Adrenal gland (tissue), 12 donors: ENCODE results near the gene HSPA12B. TPM values are rescaled to one million over a fixed set of nuclear protein-coding genes. Genes with fewer than 3 reads are reported as not detected.
A peak's percentile ranks its signal among the peaks of the same experiment; 100 is the strongest.

ENCODE experiments used
- DNase-seq, 7 donors: peaks; one replicate each; pipeline ENCODE4 v3.0.0-alpha.2; 2019 to 2020
- H3K27ac ChIP-seq, 5 donors: fragments of 200-600 bp; sonication (generic) in 4 of 5; 1 replicate in 3 of 5; 2 replicates in 2 of 5; pipeline versions ENCODE4 v1.5.1 to v1.8.0; 2016 to 2020; ENCODE audit warnings: mild to moderate bottlenecking in 1 of 5
- H3K27me3 ChIP-seq: fragments of 200-600 bp; 2 replicates; pipeline ENCODE4 v1.8.0; 2021
- H3K36me3 ChIP-seq, 2 donors: fragments of 200-600 bp; replicated peaks in 1 of 2; 1 replicate in 1 of 2; 2 replicates in 1 of 2; pipeline versions ENCODE4 v1.5.1 to v1.8.0; 2018 to 2022
- H3K4me1 ChIP-seq, 2 donors: fragments of 200-600 bp; replicated peaks in 1 of 2; 1 replicate in 1 of 2; 2 replicates in 1 of 2; pipeline versions ENCODE4 v1.5.1 to v1.8.0; 2018 to 2021
- H3K4me3 ChIP-seq, 4 donors: fragments of 200-600 bp; sonication (generic) in 3 of 4; one replicate each; pipeline ENCODE4 v1.5.1; 2016 to 2018
- H3K9me3 ChIP-seq, 3 donors: fragments of 200-600 bp; sonication (generic) in 1 of 3; replicated peaks in 1 of 3; 1 replicate in 2 of 3; 2 replicates in 1 of 3; pipeline versions ENCODE4 v1.5.1 to v1.8.0; 2016 to 2021
- CTCF ChIP-seq, 6 experiments: fragments of 450-650 bp in 4 of 6; fragments of 200-600 bp in 2 of 6; sonication (generic) in 1 of 6; IDR thresholded peaks; 1 replicate in 5 of 6; 2 replicates in 1 of 6; pipeline versions ENCODE4 v1.5.1 to v1.8.0; 2016 to 2021; ENCODE audit warnings: antibody characterized with exemption in 6 of 6, mild to moderate bottlenecking in 2 of 6, moderate library complexity in 1 of 6
- POLR2A ChIP-seq, 2 donors: fragments of 450-650 bp; IDR thresholded peaks; one replicate each; pipeline ENCODE4 v1.6.1; 2017; ENCODE audit warnings: antibody characterized with exemption in 2 of 2, mild to moderate bottlenecking in 2 of 2, moderate library complexity in 1 of 2
- WGBS, 4 donors: extraction: QIAGEN DNeasy Blood & Tissue Kit in 2 of 4; methylation state at CpG; one replicate each; pipeline versions ENCODE4 v1.1.5 to v1.1.7; 2013 to 2017; 5-methylcytosine and 5-hydroxymethylcytosine counted together
- intact Hi-C, 2 donors: fragments of 100-400 bp; cut with DNase I; formaldehyde crosslinking; loops; one replicate each; pipeline versions ENCODE4 v1.14.1 to v1.15.0; 2022 to 2023
- polyA plus RNA-seq, 3 donors: library from polyadenylated mRNA; stranded (reverse); fragments of 200-250 nt in 2 of 3; fragments of 350-450 nt in 1 of 3; fragmentation: Illumina TruSeq in 1 of 3; extraction: RNeasy Lipid Tissue Mini Kit (QIAGEN cat#74804) in 1 of 3; gene quantifications; one replicate each; pipeline ENCODE4 v1.2.3, GENCODE V29; 2013 to 2014
- total RNA-seq, 9 donors: library from RNA; depleted of rRNA in 4 of 9; stranded (reverse); fragments of >200 nt in 4 of 9; fragments of 120-200 nt in 1 of 9; fragmentation: NEBNext Ultra II Directional in 1 of 9; extraction: Animal tissue kit (Norgen Biotek cat#: 25700) in 1 of 9; gene quantifications; one replicate each; pipeline versions ENCODE4 v1.1.0 to v1.2.4, GENCODE V29; 2013 to 2023
- donor health status: healthy with polysubstance abuse.
- donor health status: Bipolar disorder and iron deficiency.
- donor health status: DM: yes; HTN: yes; CAD: no.
- donor health status: DM: no; HTN: no; CAD: no.
- donor health status: DM: no; HTN: no; CAD: no.
- donor health status: DM: yes; HTN: yes; CAD: no.

HSPA12B gene
- total and polyA plus RNA-seq, 12 donors = 1.5 to 10.9 (median 5.5) TPM

GRCh38 chr20:3729378-3729777 lies 3.1 kb upstream of the HSPA12B start:
- peaks cover 6% of the 10 kb centered on the region for H3K27me3 ChIP-seq

GRCh38 chr20:3729811-3730540 lies 2.5 kb upstream of the HSPA12B start:
- H3K27ac ChIP-seq = no peak overlapping the region
- no peak overlapping the region for H3K4me3 ChIP-seq
- intact Hi-C loops = no loop called here
- peaks cover 6% of the 10 kb centered on the region for H3K27me3 ChIP-seq
- no peak for DNase-seq
- no peaks in the 10 kb centered on the region for H3K9me3 ChIP-seq
- no peak for TF ChIP-seq POLR2A (IDR thresholded peaks at IDR 0.05)
- TF ChIP-seq CTCF (IDR thresholded peaks at IDR 0.05) = no peak
- WGBS, 4 donors = 65 to 76% (median 72%) methylated on average over 6 to 8 of the region's 8 CpGs
- H3K4me1 ChIP-seq = no peaks in the 10 kb centered on the region
- H3K36me3 ChIP-seq = no peaks in the 10 kb centered on the region

More at GRCh38 chr20:3729378-3729777, 3.1 kb upstream of the HSPA12B start:
- Histone ChIP-seq H3K27ac (no peak overlapping the region), H3K9me3 (no peaks in the 10 kb centered on the region), H3K4me1 (no peaks in the 10 kb centered on the region), H3K36me3 (no peaks in the 10 kb centered on the region), H3K4me3 (no peak overlapping the region)
- intact Hi-C loops = no loop called here
- WGBS, 4 donors = 79 to 95% (median 84%) methylated on average over 5 to 6 of the region's 6 CpGs
- DNase-seq = no peak
- TF ChIP-seq POLR2A (IDR thresholded peaks at IDR 0.05) = no peak

GRCh38 chr20:3730803-3731672 lies 1.4 kb upstream of the HSPA12B start:
- TF ChIP-seq POLR2A (IDR thresholded peaks at IDR 0.05) (no peak), CTCF (IDR thresholded peaks at IDR 0.05) (no peak)
- Histone ChIP-seq H3K36me3 (no peaks in the 10 kb centered on the region), H3K4me1 (no peaks in the 10 kb centered on the region), H3K27me3 (peaks cover 6% of the 10 kb centered on the region), H3K9me3 (no peaks in the 10 kb centered on the region), H3K27ac (no peak overlapping the region), H3K4me3 (no peak overlapping the region)
- intact Hi-C loops = no loop called here
- no peak for DNase-seq
- WGBS, 4 donors = 79 to 88% (median 87%) methylated on average over 11 to 12 of the region's 12 CpGs

- Histone ChIP-seq H3K27ac (peak overlapping the region in 1 of 5 donors; percentile 48), H3K4me1 (no peaks in the 10 kb centered on the region), H3K27me3 (peaks cover 6% of the 10 kb centered on the region), H3K4me3 (no peak overlapping the region), H3K9me3 (no peaks in the 10 kb centered on the region), H3K36me3 (no peaks in the 10 kb centered on the region)
- 80 to 93% (median 89%) methylated on average over 2 to 16 of the region's 16 CpGs for WGBS, 4 donors
- intact Hi-C loops = no loop called here
- no peak for DNase-seq
- TF ChIP-seq POLR2A (IDR thresholded peaks at IDR 0.05) = no peak
- TF ChIP-seq CTCF (IDR thresholded peaks at IDR 0.05) = no peak
Measured at GRCh38 chr20:3731944-3732326, 550 bp upstream of the HSPA12B start.
